Hepatocyte (in vitro differentiated cells): ENCODE measurements around the gene PKP3. TPM values are rescaled to one million over a fixed set of nuclear protein-coding genes. Genes with fewer than 3 reads are reported as not detected.

Source experiments
- DNase-seq: peaks from one replicate; pipeline ENCODE4 v3.0.0-alpha.2; 2016; ENCODE audit warnings: low spot score
- H2AFZ ChIP-seq: fragments of 200-600 bp; sonication (generic); 2 replicates; pipeline ENCODE4 v1.6.0; 2016; ENCODE audit warnings: antibody characterized with exemption, mild to moderate bottlenecking
- H3K27ac ChIP-seq: fragments of 200-600 bp; sonication (generic); 2 replicates; pipeline ENCODE4 v1.5.1; 2016; ENCODE audit warnings: mild to moderate bottlenecking
- H3K27me3 ChIP-seq: fragments of 200-600 bp; sonication (generic); 2 replicates; pipeline ENCODE4 v1.6.1; 2016
- H3K36me3 ChIP-seq: fragments of 200-600 bp; sonication (generic); replicated peaks from 2 replicates; pipeline ENCODE4 v1.5.1; 2016; ENCODE audit warnings: low read depth; ENCODE audit not compliant: insufficient read depth
- H3K4me1 ChIP-seq: fragments of 200-600 bp; sonication (generic); 2 replicates; pipeline ENCODE4 v1.5.1; 2016; ENCODE audit warnings: mild to moderate bottlenecking, moderate library complexity; ENCODE audit not compliant: insufficient read depth
- H3K4me2 ChIP-seq: fragments of 200-600 bp; sonication (generic); 2 replicates; pipeline ENCODE4 v1.6.0; 2016
- H3K4me3 ChIP-seq: fragments of 200-600 bp; sonication (generic); 2 replicates; pipeline ENCODE4 v1.5.1; 2016; ENCODE audit warnings: mild to moderate bottlenecking
- H3K79me2 ChIP-seq: fragments of 200-600 bp; sonication (generic); 2 replicates; pipeline ENCODE4 v1.6.0; 2017; ENCODE audit warnings: mild to moderate bottlenecking
- H3K9me2 ChIP-seq: fragments of 200-600 bp; sonication (generic); replicated peaks from 2 replicates; pipeline ENCODE4 v1.6.0; 2017; ENCODE audit warnings: mild to moderate bottlenecking; ENCODE audit not compliant: insufficient read depth
- H3K9me3 ChIP-seq: fragments of 200-600 bp; sonication (generic); 2 replicates; pipeline ENCODE4 v1.5.1; 2016; ENCODE audit warnings: low read depth, mild to moderate bottlenecking
- H4K20me1 ChIP-seq: fragments of 200-600 bp; sonication (generic); 2 replicates; pipeline ENCODE4 v1.6.0; 2016; ENCODE audit warnings: mild to moderate bottlenecking; ENCODE audit not compliant: insufficient read depth, poor library complexity, severe bottlenecking
- EZH2 ChIP-seq: fragments of 200-600 bp; sonication (generic); IDR thresholded peaks from 2 replicates; pipeline ENCODE4 v1.6.1; 2016; ENCODE audit warnings: antibody characterized with exemption, mild to moderate bottlenecking, borderline replicate concordance
- EZH2phosphoT487 ChIP-seq: fragments of 200-600 bp; sonication (generic); IDR thresholded peaks from one replicate; pipeline ENCODE4 v1.6.1; 2018; ENCODE audit warnings: antibody characterized with exemption, mild to moderate bottlenecking, low read depth, moderate library complexity; ENCODE audit not compliant: unreplicated experiment, severe bottlenecking
- WGBS: methylation state at CpG from one replicate; pipeline ENCODE4 v1.1.6; 2016; ENCODE audit warnings: low lambda C conversion rate; ENCODE audit errors: missing lambda C conversion rate; 5-methylcytosine and 5-hydroxymethylcytosine counted together
- polyA plus RNA-seq: library from polyadenylated mRNA; unstranded; fragments of >200 nt; fragmentation: Nextera tagmentation; extraction: Ambion mirVana; gene quantifications from 2 replicates; pipeline ENCODE4 v1.2.1, GENCODE V29; 2016
- total RNA-seq: library from RNA; depleted of rRNA; stranded (reverse); fragments of >200 nt; gene quantifications from 2 replicates; pipeline ENCODE4 v1.2.3, GENCODE V29; 2014
- TF ChIP-seq, protein P1 (sequence below): fragments of 200-600 bp; sonication (generic); IDR thresholded peaks from 2 replicates; pipeline ENCODE4 v1.5.1; 2016; ENCODE audit warnings: antibody characterized with exemption, mild to moderate bottlenecking; ENCODE audit not compliant: poor library complexity

PKP3 gene
- total and polyA plus RNA-seq, 2 experiments from 2014 or later = 62.1 to 89.5 TPM

DNA sequence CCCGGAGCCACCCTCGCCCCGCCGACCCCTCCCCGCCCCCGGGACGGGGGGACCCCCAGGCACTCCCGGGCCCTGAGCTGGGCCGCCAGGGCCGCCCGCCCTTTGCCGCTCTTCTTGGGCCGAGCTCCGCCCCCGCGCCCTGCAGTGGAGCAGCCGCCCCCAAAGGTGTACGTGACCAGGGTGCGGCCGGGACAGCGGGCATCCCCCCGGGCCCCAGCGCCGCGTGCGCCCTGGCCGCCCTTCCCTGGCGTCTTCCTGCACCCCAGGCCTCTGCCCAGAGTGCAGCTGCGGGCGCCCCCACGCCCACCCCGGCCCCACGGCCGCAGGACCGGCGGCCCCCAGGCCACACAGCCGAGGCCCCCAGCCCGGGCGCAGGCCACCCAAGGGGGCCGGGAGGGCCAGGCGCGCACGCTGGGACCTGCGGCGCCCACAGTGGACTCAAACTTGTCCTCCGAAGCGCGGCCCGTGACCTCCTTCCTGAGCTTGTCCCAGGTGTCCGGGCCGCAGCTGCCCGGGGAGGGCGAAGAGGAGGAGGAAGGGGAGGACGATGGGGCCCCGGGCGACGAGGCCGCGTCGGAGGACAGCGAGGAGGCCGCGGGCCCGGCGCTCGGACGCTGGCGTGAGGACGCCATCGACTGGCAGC, 17.4 kb upstream of the PKP3 start:
- Histone ChIP-seq H2AFZ (no peak overlapping the region), H3K9me3 (no peaks in the 10 kb centered on the region), H3K4me2 (no peak overlapping the region), H3K9me2 (no peaks in the 10 kb centered on the region), H3K36me3 (no peaks in the 10 kb centered on the region), H3K79me2 (no peaks in the 10 kb centered on the region), H3K4me3 (no peak overlapping the region), H3K27ac (no peak overlapping the region), H4K20me1 (peaks cover 2% of the 10 kb centered on the region), H3K4me1 (no peaks in the 10 kb centered on the region), H3K27me3 (no peaks in the 10 kb centered on the region)
- 100% methylated on average over 10 of the region's 70 CpGs for WGBS
- no peak for DNase-seq
- TF ChIP-seq EZH2phosphoT487 = no peak
- TF ChIP-seq, protein P1, sequence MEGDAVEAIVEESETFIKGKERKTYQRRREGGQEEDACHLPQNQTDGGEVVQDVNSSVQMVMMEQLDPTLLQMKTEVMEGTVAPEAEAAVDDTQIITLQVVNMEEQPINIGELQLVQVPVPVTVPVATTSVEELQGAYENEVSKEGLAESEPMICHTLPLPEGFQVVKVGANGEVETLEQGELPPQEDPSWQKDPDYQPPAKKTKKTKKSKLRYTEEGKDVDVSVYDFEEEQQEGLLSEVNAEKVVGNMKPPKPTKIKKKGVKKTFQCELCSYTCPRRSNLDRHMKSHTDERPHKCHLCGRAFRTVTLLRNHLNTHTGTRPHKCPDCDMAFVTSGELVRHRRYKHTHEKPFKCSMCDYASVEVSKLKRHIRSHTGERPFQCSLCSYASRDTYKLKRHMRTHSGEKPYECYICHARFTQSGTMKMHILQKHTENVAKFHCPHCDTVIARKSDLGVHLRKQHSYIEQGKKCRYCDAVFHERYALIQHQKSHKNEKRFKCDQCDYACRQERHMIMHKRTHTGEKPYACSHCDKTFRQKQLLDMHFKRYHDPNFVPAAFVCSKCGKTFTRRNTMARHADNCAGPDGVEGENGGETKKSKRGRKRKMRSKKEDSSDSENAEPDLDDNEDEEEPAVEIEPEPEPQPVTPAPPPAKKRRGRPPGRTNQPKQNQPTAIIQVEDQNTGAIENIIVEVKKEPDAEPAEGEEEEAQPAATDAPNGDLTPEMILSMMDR = no peak

DNA sequence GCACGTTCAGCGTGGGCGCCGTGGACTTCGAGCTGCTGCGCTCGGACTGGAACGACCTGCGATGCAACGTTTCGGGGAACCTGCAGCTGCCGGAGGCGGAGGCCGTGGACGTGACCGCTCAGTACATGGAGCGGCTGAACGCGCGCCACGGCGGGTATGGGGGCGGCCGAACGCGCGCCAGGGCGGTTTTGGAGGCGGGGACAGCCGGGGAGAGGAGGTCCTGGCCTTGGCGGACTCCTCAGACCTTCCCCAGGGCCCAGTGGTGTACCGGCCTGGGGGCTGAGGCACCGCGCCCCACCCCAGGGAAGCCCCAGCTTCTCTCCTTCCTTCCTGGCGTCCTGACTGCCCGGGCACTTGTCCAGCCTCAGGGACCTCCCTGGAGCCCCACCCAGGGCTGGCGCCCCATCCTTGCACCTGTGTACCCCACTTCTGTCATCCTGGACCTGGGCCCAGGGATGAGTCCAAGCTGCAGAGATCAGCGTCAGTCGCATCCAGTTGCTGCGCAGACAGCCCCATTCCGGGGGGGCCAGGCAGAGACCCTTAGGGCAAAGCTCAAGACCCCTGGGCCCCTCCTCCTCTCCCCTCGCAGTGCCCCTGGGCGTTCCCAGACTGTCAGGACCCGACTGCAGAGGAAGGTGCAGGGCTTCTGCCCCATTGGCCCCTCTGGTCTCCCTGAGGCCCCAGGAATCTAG, 16.7 kb upstream of the PKP3 start:
- no peak overlapping the region for H2AFZ ChIP-seq
- no peaks in the 10 kb centered on the region for H3K36me3 ChIP-seq
- TF ChIP-seq EZH2phosphoT487 (no peak), EZH2 (no peak)
- TF ChIP-seq, protein P1 = no peak
- no peaks in the 10 kb centered on the region for H3K9me3 ChIP-seq
- no peaks in the 10 kb centered on the region for H3K4me1 ChIP-seq
- no peak overlapping the region for H3K4me3 ChIP-seq
- DNase-seq = no peak
- no peaks in the 10 kb centered on the region for H4K20me1 ChIP-seq
- no peak overlapping the region for H3K4me2 ChIP-seq
- no peaks in the 10 kb centered on the region for H3K9me2 ChIP-seq
- no peak overlapping the region for H3K27ac ChIP-seq
- no peaks in the 10 kb centered on the region for H3K79me2 ChIP-seq
- WGBS = 96% methylated on average over 41 of the region's 44 CpGs
- no peaks in the 10 kb centered on the region for H3K27me3 ChIP-seq

DNA sequence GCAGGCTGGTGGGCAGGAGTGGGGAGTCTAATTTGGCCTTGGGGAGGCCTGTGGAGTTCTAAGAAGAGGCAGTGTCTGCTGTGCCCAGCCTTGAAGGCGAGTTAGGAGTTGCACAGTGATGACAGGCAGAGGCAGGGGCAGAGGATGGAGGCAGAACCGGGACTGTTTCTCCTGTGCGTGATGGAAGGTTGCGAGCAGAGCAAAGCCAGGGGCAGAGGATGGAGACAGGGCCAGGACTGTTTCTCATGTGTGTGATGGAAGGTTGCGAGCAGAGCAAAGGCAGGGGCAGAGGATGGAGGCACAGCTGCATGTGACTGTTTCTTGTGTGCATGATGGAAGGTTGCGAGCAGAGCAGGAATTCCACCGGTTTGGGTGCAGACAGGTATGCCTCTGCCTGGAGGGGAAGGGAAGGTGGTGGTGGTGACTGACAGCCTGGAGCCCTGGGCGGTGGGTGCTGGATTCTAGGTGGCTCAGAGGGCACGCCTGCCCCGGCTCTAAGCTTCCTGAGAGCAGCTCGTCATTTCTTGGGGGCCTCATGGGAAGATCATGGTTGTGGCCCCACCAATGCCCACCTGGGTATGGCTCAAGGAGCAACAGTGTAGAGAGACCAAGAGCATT, 16.0 kb upstream of the PKP3 start:
- Histone ChIP-seq H3K4me2 (no peak overlapping the region), H3K36me3 (no peaks in the 10 kb centered on the region), H3K4me3 (no peak overlapping the region), H3K4me1 (no peaks in the 10 kb centered on the region), H3K9me2 (no peaks in the 10 kb centered on the region), H3K27ac (no peak overlapping the region), H2AFZ (no peak overlapping the region), H3K27me3 (no peaks in the 10 kb centered on the region), H3K79me2 (no peaks in the 10 kb centered on the region), H4K20me1 (no peaks in the 10 kb centered on the region), H3K9me3 (no peaks in the 10 kb centered on the region)
- DNase-seq = no peak
- TF ChIP-seq EZH2phosphoT487 (no peak), EZH2 (no peak)
- TF ChIP-seq, protein P1 = no peak
- 97% methylated on average over 11 of the region's 11 CpGs for WGBS
